Spleen (tissue), 11 donors: ENCODE results near the gene ING4. TPM values are rescaled to one million over a fixed set of nuclear protein-coding genes. Genes with fewer than 3 reads are reported as not detected.

Experiments used
- DNase-seq: peaks from one replicate; pipeline ENCODE4 v3.0.0-alpha.2; 2020
- H3K27ac ChIP-seq, 8 donors: fragments of 200-600 bp; sonication (generic) in 7 of 8; 1 replicate in 4 of 8; 2 replicates in 4 of 8; pipeline versions ENCODE4 v1.5.0 to v1.8.0; 2016 to 2021; ENCODE audit warnings: inconsistent platforms in 4 of 8, mild to moderate bottlenecking in 4 of 8, moderate library complexity in 1 of 8
- H3K27me3 ChIP-seq, 7 donors: fragments of 200-600 bp; sonication (generic) in 6 of 7; replicated peaks in 1 of 7; 1 replicate in 4 of 7; 2 replicates in 3 of 7; pipeline versions ENCODE4 v1.5.0 to v1.8.0; 2016 to 2021; ENCODE audit warnings: inconsistent platforms in 3 of 7, mild to moderate bottlenecking in 1 of 7
- H3K36me3 ChIP-seq, 6 donors: fragments of 200-600 bp; sonication (generic) in 5 of 6; 1 replicate in 4 of 6; 2 replicates in 2 of 6; pipeline versions ENCODE4 v1.5.0 to v1.8.0; 2016 to 2021; ENCODE audit warnings: inconsistent platforms in 2 of 6
- H3K4me1 ChIP-seq, 6 donors: fragments of 200-600 bp; sonication (generic) in 5 of 6; 1 replicate in 3 of 6; 2 replicates in 3 of 6; pipeline versions ENCODE4 v1.5.0 to v1.8.0; 2016 to 2021; ENCODE audit warnings: inconsistent platforms in 3 of 6
- H3K4me3 ChIP-seq, 8 donors: fragments of 200-600 bp; sonication (generic) in 7 of 8; 1 replicate in 4 of 8; 2 replicates in 4 of 8; pipeline versions ENCODE4 v1.5.0 to v1.8.0; 2016 to 2021; ENCODE audit warnings: inconsistent platforms in 4 of 8, mild to moderate bottlenecking in 4 of 8, moderate library complexity in 2 of 8
- H3K9me3 ChIP-seq, 8 donors: fragments of 200-600 bp; sonication (generic) in 7 of 8; 1 replicate in 4 of 8; 2 replicates in 4 of 8; pipeline versions ENCODE4 v1.5.0 to v1.8.0; 2016 to 2021; ENCODE audit warnings: inconsistent platforms in 4 of 8
- CTCF ChIP-seq, 11 experiments: fragments of 200-600 bp in 7 of 11; fragments of 450-650 bp in 4 of 11; sonication (generic) in 4 of 11; IDR thresholded peaks in 8 of 11; conservative IDR thresholded peaks in 3 of 11; 1 replicate in 7 of 11; 2 replicates in 4 of 11; pipeline versions ENCODE4 v1.4.0 to v1.8.0; 2016 to 2021; ENCODE audit warnings: antibody characterized with exemption in 11 of 11, inconsistent platforms in 4 of 11, mild to moderate bottlenecking in 1 of 11
- POLR2A ChIP-seq, 3 donors: fragments of 450-650 bp; IDR thresholded peaks; one replicate each; pipeline ENCODE4 v1.5.1; 2017; ENCODE audit warnings: antibody characterized with exemption in 3 of 3, mild to moderate bottlenecking in 1 of 3
- POLR2AphosphoS5 ChIP-seq, 3 donors: sonication (generic); formaldehyde crosslinking; IDR thresholded peaks; one replicate each; pipeline ENCODE4 v1.5.1; 2017; ENCODE audit warnings: antibody characterized with exemption in 3 of 3
- WGBS, 5 donors: extraction: QIAGEN DNeasy Blood & Tissue Kit in 3 of 5; methylation state at CpG; one replicate each; pipeline versions ENCODE4 v1.1.5 to v1.1.7; 2013 to 2018; 5-methylcytosine and 5-hydroxymethylcytosine counted together
- intact Hi-C: fragments of 100-400 bp; cut with DNase I; formaldehyde crosslinking; loops from one replicate; pipeline ENCODE4 v1.15.0; 2023; ENCODE audit warnings: low total_unique reads
- polyA plus RNA-seq, 3 donors: library from polyadenylated mRNA; stranded (reverse); fragments of 200-250 nt; gene quantifications; one replicate each; pipeline ENCODE4 v1.2.1, GENCODE V29; 2013
- total RNA-seq, 7 donors: library from RNA; depleted of rRNA in 3 of 7; stranded (reverse); fragments of >200 nt in 3 of 7; fragmentation: NEBNext Ultra II Directional in 4 of 7; extraction: Animal tissue kit (Norgen Biotek cat#: 25700) in 4 of 7; gene quantifications; one replicate each; pipeline versions ENCODE4 v1.1.0 to v1.2.1, GENCODE V29; 2016 to 2021
- donor health status: healthy with polysubstance abuse.
- donor health status: DM: no; HTN: no; CAD: no; lungs with moderate emphysema.
- donor health status: DM: no; HTN: no; CAD: no.
- donor health status: Bipolar disorder and iron deficiency.
- donor health status: healthy.
- donor health status: DM: no; HTN: no; CAD: no.
- donor health status: DM: yes; HTN: yes; CAD: no.

The ING4 gene
- total and polyA plus RNA-seq, 10 donors, result 33.0 to 68.8 (median 49.9) TPM

GRCh38 chr12:6699259-6699988 lies 36.5 kb upstream of the ING4 start:
- Histone ChIP-seq H3K4me1 (peaks cover 7 to 57% (median 45%) of the 10 kb centered on the region in 6 donors), H3K9me3 (no peaks in the 10 kb centered on the region), H3K4me3 (peak overlapping the region in 7 of 8 donors; percentile 30 to 75 (median 38)), H3K27ac (no peak overlapping the region), H3K36me3 (no peaks in the 10 kb centered on the region), H3K27me3 (peaks cover 0 to 75% (median 62%) of the 10 kb centered on the region in 7 donors)
- no peak for DNase-seq
- WGBS, 5 donors, result 19 to 29% (median 23%) methylated on average over 13 to 16 of the region's 16 CpGs
- intact Hi-C loops, result no loop called here
- TF ChIP-seq CTCF (IDR thresholded peaks at IDR 0.05 in 8 of 11, conservative IDR thresholded peaks at IDR 0.05 in 3 of 11) (no peak), POLR2A (IDR thresholded peaks at IDR 0.05) (no peak), POLR2AphosphoS5 (IDR thresholded peaks at IDR 0.05) (no peak)

- DNase-seq, result no peak
- Histone ChIP-seq H3K4me3 (no peak overlapping the region), H3K36me3 (no peaks in the 10 kb centered on the region), H3K9me3 (no peaks in the 10 kb centered on the region), H3K27ac (no peak overlapping the region), H3K4me1 (peaks cover 7 to 57% (median 45%) of the 10 kb centered on the region in 6 donors), H3K27me3 (peaks cover 0 to 65% (median 52%) of the 10 kb centered on the region in 7 donors)
- whole genome bisulfite sequencing, 5 donors, result 58 to 66% (median 60%) methylated on average over 8 of the region's 8 CpGs
- intact Hi-C loops, result no loop called here
- TF ChIP-seq CTCF (IDR thresholded peaks at IDR 0.05 in 8 of 11, conservative IDR thresholded peaks at IDR 0.05 in 3 of 11), result no peak
- TF ChIP-seq POLR2A (IDR thresholded peaks at IDR 0.05), result no peak
- no peak for TF ChIP-seq POLR2AphosphoS5 (IDR thresholded peaks at IDR 0.05)
These were observed 35.6 kb upstream of the ING4 start for GRCh38 chr12:6698352-6699046.

GRCh38 chr12:6697584-6698351 lies 34.8 kb upstream of the ING4 start:
- Histone ChIP-seq H3K4me1 (peaks cover 7 to 57% (median 45%) of the 10 kb centered on the region in 6 donors), H3K36me3 (no peaks in the 10 kb centered on the region), H3K4me3 (no peak overlapping the region), H3K27me3 (peaks cover 0 to 58% (median 47%) of the 10 kb centered on the region in 7 donors), H3K27ac (peak overlapping the region in 3 of 8 donors; percentile 3 to 32 (median 23)), H3K9me3 (no peaks in the 10 kb centered on the region)
- WGBS, 5 donors, result 66 to 76% (median 70%) methylated on average over 15 to 17 of the region's 17 CpGs
- TF ChIP-seq POLR2AphosphoS5 (IDR thresholded peaks at IDR 0.05), result no peak
- peak in 6 of 11 experiments; percentile 25 to 52 (median 37) for TF ChIP-seq CTCF (IDR thresholded peaks at IDR 0.05 in 8 of 11, conservative IDR thresholded peaks at IDR 0.05 in 3 of 11)
- TF ChIP-seq POLR2A (IDR thresholded peaks at IDR 0.05), result no peak
- peak; percentile 54 for DNase-seq
- intact Hi-C loops, result no loop called here
